Fibroblast of the aortic adventitia (primary cell): ENCODE data around the gene RBM39. TPM values are rescaled to one million over a fixed set of nuclear protein-coding genes. Genes with fewer than 3 reads are reported as not detected.
A peak's percentile ranks its signal among the peaks of the same experiment; 100 is the strongest.

Experiments used
- DNase-seq: peaks from one replicate; pipeline ENCODE4 v3.0.0-alpha.2; 2010; ENCODE audit warnings: low read depth
- H3K4me3 ChIP-seq: 2 replicates; pipeline ENCODE4 v1.5.1; 2011; ENCODE audit warnings: low read depth, mild to moderate bottlenecking, control low read depth, low read length, moderate library complexity
- total RNA-seq: library from RNA; depleted of rRNA; stranded (reverse); fragments of >200 nt; gene quantifications from 2 replicates; pipeline ENCODE4 v1.2.3, GENCODE V29; 2012; ENCODE audit warnings: low replicate concordance
- TF ChIP-seq, protein P1 (sequence below): IDR thresholded peaks from 2 replicates; pipeline ENCODE4 v1.5.1; 2011; ENCODE audit warnings: mild to moderate bottlenecking, low read length, control low read depth, inconsistent platforms; ENCODE audit not compliant: insufficient read depth

Gene RBM39
- total RNA-seq, 1 donor: 236 TPM

DNA sequence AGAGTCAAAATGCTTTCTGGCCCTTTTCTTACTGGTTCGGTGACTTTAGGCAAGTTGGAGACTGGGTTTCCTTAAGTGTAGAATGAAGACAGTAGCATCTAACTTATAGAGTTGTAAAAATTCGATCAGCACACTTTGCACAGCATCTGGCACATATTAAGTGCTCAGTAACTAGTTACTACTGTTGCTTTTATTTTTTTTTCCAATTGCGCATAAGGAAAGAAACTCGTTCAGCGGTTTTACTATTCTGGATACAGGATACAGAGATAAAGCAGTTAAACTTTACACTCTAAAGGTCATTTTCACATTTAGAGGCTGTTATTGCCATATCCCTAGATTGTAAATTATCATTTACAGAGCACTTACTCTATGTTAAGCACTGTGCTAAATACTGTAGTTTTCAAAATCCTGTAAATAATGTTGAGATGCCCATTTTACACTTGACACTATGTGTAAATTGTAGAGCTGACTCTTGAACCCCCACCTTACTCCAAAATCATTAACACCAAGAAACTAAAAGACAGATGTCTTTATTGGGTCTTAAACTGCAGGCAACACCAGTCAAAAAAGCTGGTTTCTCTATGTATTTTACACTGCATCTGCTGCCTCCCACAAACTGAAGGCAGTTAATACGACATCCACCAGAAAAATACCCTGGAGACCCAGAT, 42.0 kb downstream of the RBM39 start:
- H3K4me3 ChIP-seq: peak overlapping the region; percentile 98
- TF ChIP-seq, protein P1, sequence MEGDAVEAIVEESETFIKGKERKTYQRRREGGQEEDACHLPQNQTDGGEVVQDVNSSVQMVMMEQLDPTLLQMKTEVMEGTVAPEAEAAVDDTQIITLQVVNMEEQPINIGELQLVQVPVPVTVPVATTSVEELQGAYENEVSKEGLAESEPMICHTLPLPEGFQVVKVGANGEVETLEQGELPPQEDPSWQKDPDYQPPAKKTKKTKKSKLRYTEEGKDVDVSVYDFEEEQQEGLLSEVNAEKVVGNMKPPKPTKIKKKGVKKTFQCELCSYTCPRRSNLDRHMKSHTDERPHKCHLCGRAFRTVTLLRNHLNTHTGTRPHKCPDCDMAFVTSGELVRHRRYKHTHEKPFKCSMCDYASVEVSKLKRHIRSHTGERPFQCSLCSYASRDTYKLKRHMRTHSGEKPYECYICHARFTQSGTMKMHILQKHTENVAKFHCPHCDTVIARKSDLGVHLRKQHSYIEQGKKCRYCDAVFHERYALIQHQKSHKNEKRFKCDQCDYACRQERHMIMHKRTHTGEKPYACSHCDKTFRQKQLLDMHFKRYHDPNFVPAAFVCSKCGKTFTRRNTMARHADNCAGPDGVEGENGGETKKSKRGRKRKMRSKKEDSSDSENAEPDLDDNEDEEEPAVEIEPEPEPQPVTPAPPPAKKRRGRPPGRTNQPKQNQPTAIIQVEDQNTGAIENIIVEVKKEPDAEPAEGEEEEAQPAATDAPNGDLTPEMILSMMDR: no peak
- no peak for DNase-seq

DNA sequence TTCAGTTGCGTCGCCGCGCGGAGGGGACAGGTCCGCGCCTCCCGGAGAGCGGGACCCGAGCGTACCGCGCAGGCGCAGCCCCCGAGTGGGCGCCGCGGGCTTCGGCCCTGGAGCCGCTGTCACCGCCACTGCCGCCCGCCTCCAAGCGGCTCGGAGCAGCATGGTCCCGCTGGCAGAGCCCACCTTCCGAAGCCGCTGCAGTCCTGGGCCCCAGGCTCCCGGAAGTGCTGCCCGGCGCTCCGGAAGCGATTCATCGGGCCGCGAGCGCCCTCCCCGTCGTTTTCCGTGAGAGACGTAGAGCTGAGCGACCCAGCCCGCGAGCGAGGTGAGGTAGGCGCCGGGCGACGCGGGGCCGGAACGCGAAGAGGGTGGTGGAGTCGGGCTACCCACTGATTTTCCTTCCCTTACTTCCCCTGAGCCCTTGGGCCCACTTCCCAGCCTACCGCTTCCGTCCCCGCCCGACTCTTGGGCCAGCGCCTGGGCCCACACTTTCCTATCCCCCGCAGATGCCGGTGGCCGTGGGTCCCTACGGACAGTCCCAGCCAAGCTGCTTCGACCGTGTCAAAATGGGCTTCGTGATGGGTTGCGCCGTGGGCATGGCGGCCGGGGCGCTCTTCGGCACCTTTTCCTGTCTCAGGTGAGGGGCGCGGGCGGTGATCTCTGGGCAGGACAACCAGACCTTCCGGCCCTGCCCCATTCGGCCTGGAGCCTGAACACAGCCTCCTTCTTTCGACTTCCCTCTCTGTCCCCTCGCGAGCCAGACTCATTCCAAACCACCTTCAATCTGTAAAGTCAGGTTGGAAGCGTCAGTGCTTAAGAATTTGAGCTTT, 42.7 kb downstream of the RBM39 start, which contains the start of the genes NFS1 and ROMO1:
Gene NFS1 (minus strand): TSS at position 226 of the 830 bp plus-strand sequence. CDS start 64 bp downstream, at position 162.
Gene ROMO1 (plus strand): TSS at position 279 of the 830 bp plus-strand sequence. CDS start 228 bp downstream, at position 507.
- TF ChIP-seq, protein P1: peak; percentile 8
- DNase-seq: peak; percentile 68
- peak within 1 kb of the TSS; percentile 98 for H3K4me3 ChIP-seq

DNA sequence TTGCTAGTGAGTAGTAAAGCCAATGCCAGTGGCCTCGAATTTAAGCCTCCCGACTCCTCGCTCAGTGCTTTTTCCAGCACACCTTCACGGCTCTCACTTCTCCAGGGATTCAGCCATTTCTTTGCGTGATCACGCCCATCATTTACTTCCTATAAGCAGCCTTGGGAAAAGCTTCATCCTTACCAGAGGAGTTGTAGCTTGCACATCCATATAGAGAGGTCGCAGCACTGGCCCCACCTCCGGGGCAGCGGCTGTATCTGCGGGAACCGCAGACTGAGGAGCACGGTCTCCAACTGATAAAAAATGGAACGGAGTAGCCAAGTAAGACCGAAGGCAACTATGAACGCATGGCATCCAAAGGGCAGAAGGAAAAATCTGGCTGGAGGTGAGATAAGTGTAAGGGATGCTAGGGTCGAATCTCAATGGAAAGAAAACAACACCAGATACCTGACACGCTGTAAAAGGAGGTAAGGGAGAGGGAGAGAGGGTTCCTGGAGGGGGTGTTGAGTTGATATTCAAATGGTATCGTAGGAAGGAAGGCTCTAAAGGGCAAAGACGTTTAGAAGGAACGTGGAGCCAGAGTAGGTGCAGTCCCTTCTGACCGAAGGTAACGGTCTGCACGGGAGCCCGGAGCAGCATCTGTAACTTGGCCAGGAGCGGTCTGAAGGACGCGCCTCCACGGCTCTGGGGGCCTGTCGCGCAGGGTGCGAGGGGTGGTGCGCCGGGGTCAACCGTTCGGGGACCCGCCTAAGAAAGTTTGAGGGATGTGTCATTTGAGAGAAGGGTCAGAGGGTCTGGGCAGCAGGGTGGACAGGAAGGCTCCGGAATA, 43.5 kb downstream of the RBM39 start:
- no peak for DNase-seq
- TF ChIP-seq, protein P1: no peak
- H3K4me3 ChIP-seq: peak overlapping the region; percentile 98

DNA sequence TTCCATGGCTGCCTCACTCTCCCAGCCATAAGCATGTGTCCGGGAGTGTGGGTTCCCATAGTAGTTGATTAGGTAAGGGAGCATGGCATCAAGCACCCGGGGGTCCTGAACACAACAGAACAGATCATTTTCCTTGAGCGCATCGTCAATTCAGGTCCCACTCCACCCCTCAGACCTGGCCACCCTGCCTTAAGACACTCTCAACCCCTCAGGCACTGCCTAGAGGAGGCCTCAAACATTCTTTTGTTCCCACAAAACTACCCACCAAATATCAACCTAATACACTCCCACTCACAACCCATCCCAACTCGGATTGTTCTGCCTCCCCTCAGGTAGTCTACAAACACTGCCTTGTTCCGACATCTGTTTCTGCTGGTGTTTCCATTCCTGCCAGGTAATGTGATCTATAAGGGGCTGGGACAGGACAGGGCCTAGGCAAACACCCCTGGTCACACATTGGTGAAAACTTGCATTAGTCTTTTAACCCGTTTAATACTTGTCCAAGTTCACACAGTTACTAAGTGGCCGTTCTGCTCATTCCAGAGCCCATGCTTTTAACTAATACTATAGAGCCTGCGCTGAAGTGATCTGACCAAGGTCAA, 44.3 kb downstream of the RBM39 start:
- DNase-seq: no peak
- peak overlapping the region; percentile 98 for H3K4me3 ChIP-seq
- TF ChIP-seq, protein P1: no peak

DNA sequence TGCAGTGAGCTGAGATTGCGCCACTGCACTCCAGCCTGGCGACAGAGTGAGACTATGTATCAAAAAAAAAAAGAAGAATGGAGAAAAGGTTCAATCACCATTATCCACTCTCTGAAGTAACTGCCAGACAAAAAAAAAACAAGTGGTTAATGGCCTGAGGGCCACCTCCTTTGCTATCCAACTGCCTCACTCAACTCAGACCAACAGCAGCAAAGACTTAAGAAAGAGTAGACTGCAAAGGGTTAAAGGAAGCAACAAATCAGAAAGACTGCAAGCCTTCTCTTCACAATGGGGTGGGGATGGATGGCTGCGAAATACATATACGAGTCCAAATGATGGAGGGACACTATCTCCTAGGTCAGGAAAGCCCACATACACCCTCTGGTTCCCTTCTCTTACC, 46.1 kb downstream of the RBM39 start:
- no peak for DNase-seq
- H3K4me3 ChIP-seq: no peak overlapping the region
- TF ChIP-seq, protein P1: no peak

DNA sequence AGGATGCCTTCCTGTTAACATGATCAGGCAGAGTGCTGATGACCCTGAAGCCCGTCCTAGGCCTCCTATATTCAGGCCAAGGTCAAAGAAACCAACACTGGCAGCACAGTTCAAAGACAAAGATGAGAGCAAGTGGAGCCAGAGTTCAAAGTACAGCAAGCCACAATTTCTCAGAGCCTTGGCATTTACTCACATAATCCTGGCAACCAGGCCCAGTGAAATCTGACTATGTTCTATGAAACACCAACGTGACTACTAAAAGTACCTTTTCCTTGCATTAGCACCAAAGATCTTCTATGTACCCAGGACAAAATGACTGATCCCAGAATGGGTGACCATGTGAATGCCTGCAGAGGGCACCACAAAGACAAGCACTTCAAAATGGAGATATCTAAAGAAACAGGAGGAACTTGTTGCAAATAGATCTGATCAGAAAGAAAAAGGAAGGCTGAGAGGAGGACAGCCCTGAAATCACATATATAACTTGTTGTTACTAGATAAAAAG, 46.8 kb downstream of the RBM39 start:
- TF ChIP-seq, protein P1: no peak
- no peak for DNase-seq
- no peak overlapping the region for H3K4me3 ChIP-seq
